Measurements from ENCODE around the gene TRRAP. TPM values are rescaled to one million over a fixed set of nuclear protein-coding genes. Genes with fewer than 3 reads are reported as not detected.
A peak's percentile ranks its signal among the peaks of the same experiment; 100 is the strongest.

The TRRAP gene
- total RNA-seq, 2 experiments from 2014 or later: 45.5 to 48.2 TPM

GRCh38 chr7:99046722-99047121, 168.4 kb downstream of the TRRAP start:
- DNase-seq (no peak), ATAC-seq (no peak)
- Mint-ChIP-seq H3K4me3 (no peak overlapping the region), H3K9me3 (no peaks in the 10 kb centered on the region), H3K36me3 (ENCODE audit: low read depth) (peaks cover 26% of the 10 kb centered on the region), H3K27ac (no peak overlapping the region), H3K4me1 (ENCODE audit: low read depth) (peaks cover 16% of the 10 kb centered on the region), H3K27me3 (no peaks in the 10 kb centered on the region)
- no peak for TF ChIP-seq CTCF (IDR thresholded peaks at IDR 0.05)
- POLR2A ChIA-PET: no interaction called here
- CTCF ChIA-PET: no interaction called here
- intact Hi-C loops (cut with micrococcal nuclease): no loop called here

GRCh38 chr7:99047526-99048077, 169.3 kb downstream of the TRRAP start:
- CTCF ChIA-PET: no interaction called here
- Mint-ChIP-seq H3K9me3 (no peaks in the 10 kb centered on the region), H3K27me3 (no peaks in the 10 kb centered on the region), H3K4me3 (no peak overlapping the region), H3K27ac (peak overlapping the region; percentile 39), H3K36me3 (ENCODE audit: low read depth) (peaks cover 28% of the 10 kb centered on the region), H3K4me1 (ENCODE audit: low read depth) (peaks cover 16% of the 10 kb centered on the region)
- POLR2A ChIA-PET: no interaction called here
- DNase-seq (no peak), ATAC-seq (no peak)
- no peak for TF ChIP-seq CTCF (IDR thresholded peaks at IDR 0.05)
- intact Hi-C loops (cut with micrococcal nuclease): no loop called here

- ChIA-PET CTCF (interaction anchor here (1.2 kb wide), 1 partner anchor 11 kb away, joined by 3 read pairs; no protein-coding TSS in a partner anchor), POLR2A (no interaction called here)
- Mint-ChIP-seq H3K9me3 (no peaks in the 10 kb centered on the region), H3K4me1 (ENCODE audit: low read depth) (peaks cover 16% of the 10 kb centered on the region), H3K4me3 (no peak overlapping the region), H3K27ac (peak overlapping the region; percentile 42), H3K36me3 (ENCODE audit: low read depth) (peaks cover 22% of the 10 kb centered on the region), H3K27me3 (no peaks in the 10 kb centered on the region)
- intact Hi-C loops (cut with micrococcal nuclease): no loop called here
- no peak for ATAC-seq
- DNase-seq: no peak
- no peak for TF ChIP-seq CTCF (IDR thresholded peaks at IDR 0.05)
These were observed 172.6 kb downstream of the TRRAP start for GRCh38 chr7:99050971-99051370.

- H3K4me1 Mint-ChIP-seq (ENCODE audit: low read depth): peaks cover 16% of the 10 kb centered on the region
- CTCF ChIA-PET: no interaction called here
- ATAC-seq: no peak
- POLR2A ChIA-PET: no interaction called here
- no peak for DNase-seq
- TF ChIP-seq CTCF (IDR thresholded peaks at IDR 0.05): no peak
- H3K27ac Mint-ChIP-seq: no peak overlapping the region
- H3K27me3 Mint-ChIP-seq: no peaks in the 10 kb centered on the region
- no peak overlapping the region for H3K4me3 Mint-ChIP-seq
- H3K36me3 Mint-ChIP-seq (ENCODE audit: low read depth): peaks cover 17% of the 10 kb centered on the region
- no peaks in the 10 kb centered on the region for H3K9me3 Mint-ChIP-seq
- intact Hi-C loops (cut with micrococcal nuclease): no loop called here
These were observed 176.4 kb downstream of the TRRAP start for GRCh38 chr7:99054781-99055180.

- CTCF ChIA-PET: interaction anchor here (0.6 to 0.8 kb wide), 3 partner anchors 16 to 135 kb away, joined by 3 read pairs; no protein-coding TSS in a partner anchor
- TF ChIP-seq CTCF (IDR thresholded peaks at IDR 0.05): no peak
- no peak overlapping the region for H3K4me3 Mint-ChIP-seq
- ATAC-seq (no peak), DNase-seq (no peak)
- H3K36me3 Mint-ChIP-seq (ENCODE audit: low read depth): peaks cover 5% of the 10 kb centered on the region
- POLR2A ChIA-PET: interaction anchor here (0.6 kb wide), 1 partner anchor 214 kb away, joined by 3 read pairs; no protein-coding TSS in a partner anchor
- intact Hi-C loops (cut with micrococcal nuclease): no loop called here
- H3K4me1 Mint-ChIP-seq (ENCODE audit: low read depth): peaks cover 8% of the 10 kb centered on the region
- H3K9me3 Mint-ChIP-seq: no peaks in the 10 kb centered on the region
- no peak overlapping the region for H3K27ac Mint-ChIP-seq
- no peaks in the 10 kb centered on the region for H3K27me3 Mint-ChIP-seq
These were observed 182.9 kb downstream of the TRRAP start for GRCh38 chr7:99061001-99061776.
